Activated naive CD4-positive, alpha-beta T cell (primary cell): ENCODE results near the gene SRPX2.

Source experiments
- DNase-seq, 4 experiments: peaks; one replicate each; lab custom pipeline; 2025; lab: John Stamatoyannopoulos, UW

The SRPX2 gene

DNA sequence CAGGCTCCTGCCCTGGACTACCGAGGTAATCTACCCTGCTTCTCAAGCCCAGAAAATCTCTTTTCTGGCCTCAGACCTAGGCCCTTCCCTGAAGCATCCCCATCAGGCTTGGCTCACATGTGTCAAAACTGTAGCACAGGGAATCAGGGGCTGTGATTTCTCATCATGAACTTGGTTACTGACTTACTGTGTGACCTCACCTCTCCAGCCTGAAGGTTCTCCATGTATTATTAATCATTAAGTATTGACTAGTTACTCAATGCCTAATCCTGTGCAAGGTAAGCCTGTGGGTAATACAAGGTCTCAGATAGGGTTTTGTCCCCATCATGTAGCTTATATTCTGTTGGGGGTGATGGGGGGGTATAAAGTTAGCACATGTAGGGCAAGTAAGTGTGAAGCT lies 6.8 kb downstream of the SRPX2 start:
- no peak for DNase-seq

DNA sequence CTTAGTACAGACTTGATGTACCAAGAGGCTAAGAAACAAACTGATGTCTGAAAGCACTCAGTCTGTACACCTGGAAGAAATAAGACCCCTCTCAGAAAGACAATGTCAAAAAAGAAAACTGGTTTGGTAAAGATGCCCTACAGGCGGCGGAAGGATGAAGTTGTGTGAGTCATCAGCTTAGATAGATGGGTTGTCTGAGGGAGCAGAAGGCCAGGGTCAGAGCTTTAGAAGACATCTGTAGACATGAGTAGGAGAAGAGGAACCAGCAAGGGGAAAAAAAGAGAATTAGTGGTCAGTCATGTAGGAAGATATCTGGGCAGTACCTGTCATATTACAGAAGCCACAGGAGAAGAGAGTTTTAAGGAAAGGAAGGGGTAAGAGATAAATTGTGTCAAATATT lies 8.3 kb downstream of the SRPX2 start:
- no peak for DNase-seq

DNA sequence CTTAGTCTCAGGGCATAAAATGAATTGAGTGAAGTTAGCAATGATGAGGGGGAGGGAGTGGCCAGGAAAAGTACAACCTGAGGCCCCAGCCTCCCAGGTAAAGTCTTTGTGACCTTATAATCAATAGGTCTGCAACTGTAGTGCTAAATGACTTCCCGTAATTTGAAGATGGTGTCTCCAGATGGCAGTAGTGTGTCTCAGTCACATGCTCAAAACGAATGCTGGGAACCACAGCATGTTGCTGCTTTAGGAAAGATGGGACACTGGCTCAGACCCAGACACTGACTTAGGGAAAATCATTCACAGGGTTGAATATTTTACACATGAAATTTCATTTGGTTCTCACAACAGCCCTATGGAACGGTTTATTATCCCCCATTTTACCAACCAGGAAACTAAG lies 10.3 kb downstream of the SRPX2 start:
- no peak for DNase-seq

DNA sequence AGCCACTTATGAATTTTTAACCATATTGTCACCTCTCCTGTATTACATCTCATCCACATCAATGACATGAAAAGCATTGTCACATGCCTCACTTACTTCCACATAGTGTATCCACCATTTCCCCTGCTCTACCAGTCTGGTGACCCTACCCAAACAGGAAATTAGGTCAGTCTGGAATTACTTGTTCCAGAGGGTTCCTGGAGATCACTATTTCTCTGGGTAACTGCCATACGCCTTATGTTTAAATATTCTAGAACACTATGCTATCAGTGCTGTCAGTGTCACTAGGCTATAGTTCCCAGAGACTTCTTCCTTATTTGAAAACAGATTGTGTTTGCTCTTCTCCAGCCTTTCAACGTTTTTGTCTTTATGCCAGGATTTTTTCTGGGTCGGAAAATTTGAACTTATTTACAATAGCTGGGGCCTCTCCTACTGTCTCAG lies 15.0 kb downstream of the SRPX2 start:
- DNase-seq: no peak

DNA sequence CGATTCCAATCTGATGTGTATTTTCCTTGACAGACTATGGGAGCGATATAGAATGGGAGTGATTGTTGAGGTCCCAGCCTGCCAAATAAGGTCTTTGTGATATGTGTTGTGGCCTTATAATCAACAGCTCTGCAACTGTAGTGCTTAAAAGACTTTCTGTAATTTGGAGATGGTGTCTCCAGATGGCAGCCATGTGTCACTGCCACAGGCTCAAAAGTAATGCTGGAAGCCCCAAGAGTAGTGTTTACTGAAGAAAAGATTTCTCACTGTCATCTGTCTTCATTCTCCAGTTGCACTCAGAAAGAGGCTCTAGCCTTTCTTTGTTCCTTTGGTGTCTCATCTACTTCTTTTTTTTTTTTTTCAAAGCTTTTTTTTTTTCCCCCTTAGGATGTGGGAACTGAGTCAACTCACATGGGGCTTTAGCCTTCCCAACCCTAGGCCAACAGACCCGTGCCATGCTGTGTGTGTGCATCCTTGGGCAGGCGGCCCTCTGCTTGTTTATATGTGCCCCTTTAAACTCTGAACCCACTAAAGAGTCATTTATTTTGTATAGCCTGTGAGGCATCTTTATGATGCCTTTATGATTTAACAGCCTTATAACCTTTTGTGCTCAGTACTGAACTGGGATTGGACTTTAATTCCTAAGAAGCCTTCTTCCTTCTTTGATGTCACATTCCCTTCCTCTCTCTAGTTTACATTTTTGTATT lies 15.6 kb downstream of the SRPX2 start:
- no peak for DNase-seq

DNA sequence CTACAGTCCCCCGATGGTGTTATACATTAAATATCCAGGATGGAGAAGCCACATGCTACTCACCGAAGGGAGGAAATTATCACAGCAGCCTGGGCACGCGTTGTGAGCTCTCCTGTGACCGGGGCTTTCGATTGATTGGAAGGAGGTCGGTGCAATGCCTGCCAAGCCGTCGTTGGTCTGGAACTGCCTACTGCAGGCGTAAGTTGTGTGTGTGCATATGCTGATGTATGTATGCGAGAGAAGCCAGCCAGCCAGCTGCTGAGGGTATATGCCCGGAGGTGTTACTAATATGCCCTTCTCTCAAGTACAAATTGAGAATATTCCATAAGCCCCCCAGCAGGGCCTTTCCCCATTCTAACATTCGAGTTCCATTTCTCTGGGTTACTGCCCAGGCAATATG lies 18.2 kb downstream of the SRPX2 start:
- no peak for DNase-seq

DNA sequence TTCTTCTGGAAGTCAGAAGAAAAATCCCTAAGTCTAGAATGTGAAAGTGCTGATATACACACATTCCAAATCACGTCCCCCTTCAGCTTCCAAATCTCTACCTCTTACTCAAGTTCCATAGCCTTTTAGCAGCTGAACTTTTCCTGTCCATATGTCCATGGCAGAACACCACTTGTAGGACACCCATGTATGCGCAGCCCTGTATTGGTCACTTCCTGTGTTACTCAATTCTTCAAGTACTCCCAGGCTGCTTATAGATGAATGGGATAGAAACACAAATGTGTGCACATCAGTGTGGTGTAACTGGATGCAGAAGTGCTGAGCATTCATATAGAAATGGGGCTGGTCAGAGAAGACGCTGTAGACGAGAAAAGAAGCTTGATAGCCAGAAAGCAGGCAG lies 18.8 kb downstream of the SRPX2 start:
- no peak for DNase-seq

DNA sequence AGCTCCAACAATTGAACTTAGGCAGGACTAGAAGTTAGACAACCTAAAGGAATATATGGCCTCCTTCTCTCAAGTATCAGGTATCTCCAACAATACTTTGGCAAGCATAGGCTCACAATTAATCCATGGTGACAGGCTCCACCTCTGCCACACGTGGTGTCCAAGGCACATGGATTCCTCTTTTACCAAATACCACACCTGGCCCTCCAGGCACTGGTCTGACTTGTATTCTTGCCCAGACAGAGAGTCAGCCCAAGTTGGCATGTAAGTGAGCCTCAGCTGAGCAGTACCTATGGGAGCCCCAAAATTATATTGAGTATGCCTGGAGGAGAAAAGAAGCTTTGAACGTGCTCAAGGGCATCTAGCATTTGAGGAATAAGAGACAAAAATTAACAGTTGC lies 19.6 kb downstream of the SRPX2 start:
- DNase-seq: no peak

DNA sequence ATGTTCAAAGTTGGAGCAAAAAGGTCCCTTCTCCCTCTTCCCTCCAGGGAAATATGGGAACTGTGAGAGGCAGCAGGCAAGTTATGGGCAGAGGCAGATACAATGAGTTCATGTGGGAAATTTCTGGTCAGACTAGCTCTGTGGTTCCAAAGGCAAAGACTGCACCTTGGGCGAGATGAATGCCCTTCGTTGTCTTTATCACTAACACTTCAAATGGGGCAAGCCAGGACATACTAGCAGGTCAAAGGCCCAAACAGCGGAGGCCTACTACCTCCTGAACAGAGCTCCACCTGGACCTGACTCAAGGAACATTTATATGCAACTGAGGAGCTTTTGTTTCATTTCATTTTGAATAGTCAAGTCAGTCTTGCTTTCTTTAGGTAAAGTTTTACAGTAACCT lies 29.0 kb downstream of the SRPX2 start:
- no peak for DNase-seq

DNA sequence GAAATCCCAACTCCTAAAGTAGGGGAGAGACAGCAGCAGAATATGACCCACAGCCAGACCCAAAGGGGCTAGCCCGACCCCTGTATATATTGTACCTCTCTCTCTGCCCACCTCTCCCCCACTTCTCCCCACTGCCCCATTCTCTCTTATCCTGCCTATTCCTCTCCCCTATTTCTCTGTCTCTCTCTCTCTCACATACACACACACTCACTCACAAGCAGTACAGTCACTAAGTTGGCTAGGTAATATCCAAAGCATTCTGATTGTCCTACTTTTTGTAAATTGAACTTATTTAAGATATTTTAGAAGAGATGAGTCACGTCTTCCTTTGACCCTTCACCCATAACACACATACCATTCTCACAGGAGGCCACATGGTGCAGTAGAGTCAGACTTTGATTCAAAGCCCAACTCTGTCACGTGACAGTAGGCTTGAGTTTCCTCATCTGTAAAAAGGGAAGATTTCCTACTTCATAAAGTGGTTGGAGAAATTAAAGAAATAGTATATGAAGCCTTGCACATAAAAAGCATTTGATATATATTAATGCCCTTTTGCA lies 29.5 kb downstream of the SRPX2 start:
- DNase-seq: no peak

DNA sequence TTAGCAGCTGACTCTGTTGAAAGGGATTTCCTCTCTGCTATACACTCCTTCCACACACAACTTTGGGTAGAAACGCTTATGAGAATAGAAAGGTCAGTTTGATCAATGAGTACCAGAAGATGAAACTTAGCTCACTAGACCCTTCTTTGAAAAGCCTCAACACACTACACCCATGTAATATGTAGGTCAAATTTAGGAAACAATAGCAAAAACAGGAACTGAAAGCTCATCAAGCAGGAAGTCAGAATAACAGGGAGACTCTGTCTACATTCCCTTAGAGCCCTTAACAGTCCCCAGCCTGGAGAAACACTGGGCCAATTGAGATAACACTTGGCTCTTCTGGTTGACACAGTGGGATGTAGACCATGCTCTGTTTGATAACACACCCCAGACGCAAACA lies 30.7 kb downstream of the SRPX2 start:
- DNase-seq: no peak

DNA sequence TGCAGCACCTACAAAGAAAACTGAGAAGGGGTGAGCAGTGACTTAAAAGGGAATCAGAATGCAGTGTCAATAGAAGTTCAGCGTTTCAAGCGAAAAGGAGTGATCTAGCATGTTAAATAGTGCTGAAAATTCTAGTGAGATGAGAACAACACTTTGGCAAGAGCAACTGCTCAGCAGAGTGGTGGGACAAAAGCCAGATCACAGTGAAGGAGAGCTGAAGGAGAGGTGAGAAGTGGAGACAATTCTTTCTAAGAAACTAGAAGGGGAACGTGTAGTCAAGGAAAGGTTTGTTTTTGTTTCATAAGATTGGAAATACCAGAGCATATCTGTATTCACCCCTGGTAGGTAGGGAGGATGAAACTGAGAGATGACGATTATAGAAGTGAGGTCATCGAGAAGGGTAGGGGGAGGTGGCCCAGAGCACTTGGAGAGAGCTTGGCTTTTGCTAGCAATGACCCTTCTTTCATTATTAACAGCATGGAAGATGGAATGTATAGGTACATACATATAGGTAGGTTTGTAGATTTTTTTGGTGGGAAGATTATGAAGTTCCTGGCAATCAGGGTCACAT lies 33.7 kb downstream of the SRPX2 start:
- DNase-seq: no peak

DNA sequence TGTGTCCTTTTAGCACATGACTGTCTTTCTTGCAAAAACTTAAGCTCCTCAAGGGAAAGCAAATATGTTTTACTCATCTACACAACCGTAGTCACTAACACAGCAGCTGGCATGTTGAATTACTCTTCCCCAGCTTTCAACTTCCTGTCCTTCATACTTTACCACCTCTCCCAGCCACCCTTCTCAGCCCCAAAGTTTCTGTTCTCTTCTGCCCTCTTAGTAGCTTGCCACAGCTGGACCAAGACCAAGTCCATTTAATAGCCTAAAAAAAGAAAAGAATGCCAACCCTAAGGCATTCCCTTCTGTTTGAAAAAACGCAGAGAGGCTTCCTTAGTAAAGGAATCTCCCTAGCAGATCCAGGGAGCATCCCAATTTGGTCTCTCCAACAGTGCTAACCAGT lies 36.8 kb downstream of the SRPX2 start:
- DNase-seq: no peak

DNA sequence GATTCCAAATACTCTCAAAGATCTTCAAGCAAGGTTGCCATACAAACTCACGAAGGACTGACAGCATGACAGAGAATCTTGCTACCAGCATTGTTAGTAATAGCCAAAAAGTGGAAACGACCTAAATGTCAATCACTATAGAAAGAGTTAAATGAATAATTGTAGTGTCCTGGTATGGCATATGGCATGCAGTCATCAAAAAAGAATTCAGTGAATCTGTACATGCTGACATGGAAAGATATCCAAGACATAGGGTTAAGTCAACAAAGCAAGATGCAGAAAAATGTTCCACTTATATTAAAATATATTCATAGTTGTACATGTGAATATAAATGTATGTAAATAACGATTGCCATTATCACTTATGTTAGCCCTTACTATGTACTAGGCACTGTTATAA lies 37.6 kb downstream of the SRPX2 start:
- no peak for DNase-seq

DNA sequence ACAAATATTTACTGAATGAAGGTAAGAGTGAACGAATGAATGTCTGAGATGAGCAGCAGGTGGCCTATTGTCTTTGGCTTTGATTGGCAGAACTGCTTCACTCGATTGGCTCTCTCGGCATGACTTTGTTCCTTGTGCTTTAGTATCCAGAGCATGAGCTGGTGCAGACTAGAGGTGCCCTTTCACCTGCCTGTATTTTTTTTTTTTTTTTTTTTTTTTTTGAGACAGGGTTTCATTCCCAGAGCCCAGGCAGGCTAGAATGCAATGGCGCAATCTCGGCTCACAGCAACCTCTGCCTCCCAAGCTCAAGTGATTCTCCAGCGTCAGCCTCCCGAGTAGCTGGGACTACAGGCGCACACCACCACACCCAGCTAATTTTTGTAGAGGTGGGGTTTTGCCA lies 38.9 kb downstream of the SRPX2 start:
- no peak for DNase-seq

DNA sequence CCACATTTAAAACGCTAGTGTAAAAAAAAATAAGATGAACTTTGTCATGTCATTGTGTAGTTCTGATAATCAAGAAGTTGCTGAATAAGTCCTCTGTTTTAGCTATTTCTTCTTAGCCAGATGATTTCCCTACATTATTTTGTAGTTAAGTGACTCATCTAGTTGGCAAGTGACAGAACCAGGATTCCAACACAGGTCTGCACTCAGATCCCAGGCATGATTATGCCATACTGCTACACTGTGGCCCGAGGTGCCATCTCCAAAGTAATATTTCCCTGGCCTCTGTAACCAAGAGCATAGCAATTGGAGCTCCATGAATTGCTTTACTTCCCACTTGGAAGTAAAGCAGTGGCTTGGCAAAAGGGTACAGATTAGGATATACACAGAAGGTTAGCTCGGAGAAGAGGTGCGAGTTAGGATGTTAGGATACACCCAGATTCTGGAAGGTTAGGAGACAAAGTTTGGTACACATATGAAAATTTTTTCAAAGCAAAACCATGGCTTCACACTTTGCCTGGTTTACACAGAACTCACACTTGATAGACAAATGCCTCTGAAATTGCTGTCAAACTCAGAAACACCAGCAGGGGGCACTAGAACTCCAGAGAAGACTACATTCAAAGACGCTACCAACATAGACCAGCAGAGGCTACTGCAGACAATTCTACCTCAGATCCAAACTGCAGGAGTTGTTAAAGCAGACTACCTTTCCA lies 41.4 kb downstream of the SRPX2 start:
- DNase-seq: peak; percentile 1 to 24 (median 14)

DNA sequence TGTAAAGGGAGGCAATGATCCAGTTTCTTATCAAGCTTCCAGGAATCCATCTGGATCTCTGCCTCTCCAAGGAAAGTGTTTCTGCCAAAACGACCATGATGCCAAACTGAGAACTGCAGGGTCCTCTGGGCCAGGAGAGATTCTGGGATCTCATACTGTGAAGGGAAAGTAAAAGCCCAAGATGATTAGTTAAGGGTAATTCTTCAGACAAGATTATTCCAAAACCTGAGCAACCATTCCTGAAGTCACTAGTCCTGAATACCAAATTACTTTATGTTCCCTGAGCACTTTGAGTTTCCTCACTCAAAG lies 42.0 kb downstream of the SRPX2 start:
- DNase-seq: no peak

DNA sequence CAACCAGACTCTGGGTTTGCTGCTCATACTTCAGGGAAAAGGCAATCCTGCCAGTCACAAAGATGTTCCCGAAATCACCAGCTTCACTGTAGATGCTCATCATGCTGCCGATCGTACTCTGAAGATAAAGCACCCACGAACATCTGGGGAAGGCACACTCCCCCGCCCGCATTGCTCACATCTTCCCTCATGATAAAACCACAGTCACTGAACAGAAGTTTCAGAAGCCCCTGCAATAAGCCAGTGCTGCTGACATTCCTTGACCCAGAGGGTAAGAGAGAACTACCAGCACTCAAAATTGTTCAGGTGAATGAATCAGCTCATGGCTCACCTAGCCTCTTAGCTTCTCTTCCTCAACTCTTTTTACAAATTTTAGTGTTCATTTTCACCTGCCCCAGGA lies 43.1 kb downstream of the SRPX2 start:
- DNase-seq: no peak

DNA sequence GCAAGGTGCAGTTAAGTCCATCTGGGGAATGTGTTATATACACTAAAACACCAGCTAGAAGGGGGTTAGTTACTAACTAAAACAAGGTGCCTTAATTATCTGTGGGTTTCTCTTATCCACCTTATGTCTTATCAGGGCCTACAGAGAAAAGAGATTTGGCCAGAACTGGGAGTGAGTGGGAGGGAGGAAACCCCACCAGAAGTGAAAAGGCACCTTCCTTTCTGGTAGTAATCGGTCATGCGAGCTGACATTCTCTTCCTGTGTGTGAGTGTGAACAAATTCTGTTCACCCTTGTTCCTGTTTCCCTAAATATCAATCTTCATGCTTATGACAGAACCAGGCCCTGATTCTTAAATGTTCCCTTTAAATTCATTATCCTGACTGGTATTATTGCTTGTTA lies 43.5 kb downstream of the SRPX2 start:
- DNase-seq: no peak

DNA sequence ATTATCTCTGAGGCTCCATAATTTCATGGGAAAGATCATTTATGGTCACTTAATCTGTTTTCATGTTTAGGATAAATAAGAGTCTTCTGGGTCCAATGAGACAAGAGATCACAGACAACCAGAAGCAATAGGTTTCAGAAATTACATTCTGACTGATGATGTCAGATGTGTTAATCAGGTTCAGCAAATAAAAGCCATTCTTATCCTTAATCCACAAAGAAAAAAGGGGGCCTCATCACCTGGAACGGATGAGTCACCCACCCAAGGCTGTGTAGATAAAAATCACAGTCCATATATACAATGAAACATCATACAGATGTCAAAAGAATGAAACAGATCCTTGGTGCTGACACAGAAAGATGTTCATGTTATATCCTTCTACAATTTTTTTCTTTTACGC lies 51.3 kb downstream of the SRPX2 start:
- no peak for DNase-seq

DNA sequence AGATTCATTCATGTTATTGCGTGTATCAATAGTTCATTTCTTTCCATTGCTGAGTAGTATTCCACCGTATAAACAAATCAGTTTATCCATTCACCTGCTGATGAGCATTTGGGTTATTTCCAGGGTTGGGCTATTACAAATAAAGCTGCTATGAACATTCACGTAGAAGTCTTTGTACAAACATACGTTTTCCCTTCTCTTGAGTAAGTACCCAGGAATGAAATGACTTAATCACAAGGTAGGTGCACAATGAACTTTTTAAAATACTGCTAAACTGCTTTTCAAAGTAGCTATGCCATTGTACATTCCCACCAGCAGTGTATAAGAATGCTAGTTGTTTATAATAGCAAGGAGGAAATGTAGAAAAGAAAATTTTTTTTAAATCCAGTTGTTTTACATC lies 52.0 kb downstream of the SRPX2 start:
- no peak for DNase-seq

DNA sequence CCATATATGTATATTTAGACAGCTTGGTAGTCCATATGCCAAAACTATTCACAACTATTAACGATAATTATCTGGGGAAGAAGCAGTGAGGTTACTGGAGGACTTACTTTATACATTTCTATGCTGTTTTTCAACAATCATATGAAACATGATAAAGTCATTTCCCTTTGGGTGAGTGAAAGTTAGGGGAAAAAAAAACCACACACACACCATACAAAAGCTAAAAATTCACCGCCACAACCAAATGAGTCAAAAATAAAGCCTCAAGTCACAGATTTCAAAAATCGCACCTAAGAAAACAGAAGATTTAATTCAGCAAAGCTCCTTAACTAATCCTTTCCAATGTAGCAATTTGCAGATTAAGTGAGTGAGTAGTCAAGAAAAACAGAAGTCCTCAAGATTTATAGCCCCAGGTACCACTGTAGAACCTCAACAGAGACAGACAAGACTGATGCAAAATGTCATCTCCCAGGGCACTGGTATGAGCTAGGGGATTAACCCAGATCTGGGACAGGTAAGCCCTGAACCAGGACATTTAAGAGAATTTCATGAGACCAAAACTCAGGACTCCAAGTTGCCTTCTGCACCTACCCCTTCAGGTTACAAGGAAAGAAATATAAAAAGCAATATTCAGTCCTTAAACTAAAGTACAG lies 52.8 kb downstream of the SRPX2 start:
- no peak for DNase-seq

DNA sequence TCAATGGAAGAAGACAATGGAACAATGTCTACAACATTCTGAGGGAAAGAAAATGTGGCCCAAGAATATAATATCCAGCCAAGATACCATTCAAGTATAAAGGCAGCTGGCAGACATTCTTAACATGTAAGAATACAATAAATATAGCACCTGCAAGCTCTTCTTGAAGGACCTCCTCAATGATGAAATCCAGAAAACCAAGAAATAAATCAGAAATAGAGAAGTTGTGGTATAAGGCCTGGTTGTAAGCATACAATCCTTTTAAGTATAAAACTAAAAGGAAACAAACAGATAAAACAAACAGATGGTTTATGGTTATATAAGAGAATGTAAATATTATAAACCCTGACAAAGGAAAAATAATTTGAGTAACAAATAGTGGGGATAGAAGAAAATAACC lies 54.6 kb downstream of the SRPX2 start:
- no peak for DNase-seq
